Subcutaneous abdominal adipose tissue (tissue), 5 donors: ENCODE measurements around the gene LIN37.

ENCODE experiments used
- H3K27ac ChIP-seq: one replicate; pipeline ENCODE4 v1.7.0; 2013; ENCODE audit warnings: low read depth, mild to moderate bottlenecking, inconsistent platforms, low read length, moderate library complexity
- H3K27me3 ChIP-seq, 5 donors: one replicate each; pipeline ENCODE4 v1.7.0; 2013; ENCODE audit warnings: low read length in 5 of 5, inconsistent platforms in 1 of 5; ENCODE audit not compliant: control insufficient read depth in 5 of 5, insufficient read depth in 4 of 5
- H3K36me3 ChIP-seq, 5 donors: one replicate each; pipeline ENCODE4 v1.7.0; 2013; ENCODE audit warnings: low read length in 5 of 5; ENCODE audit not compliant: control insufficient read depth in 5 of 5, insufficient read depth in 5 of 5
- H3K4me1 ChIP-seq, 5 donors: one replicate each; pipeline ENCODE4 v1.7.0; 2013; ENCODE audit warnings: low read length in 5 of 5, mild to moderate bottlenecking in 3 of 5, moderate library complexity in 1 of 5; ENCODE audit not compliant: control insufficient read depth in 5 of 5, insufficient read depth in 5 of 5
- H3K4me3 ChIP-seq, 5 donors: one replicate each; pipeline ENCODE4 v1.7.0; 2013; ENCODE audit warnings: low read length in 5 of 5, low read depth in 1 of 5
- H3K9ac ChIP-seq, 5 donors: one replicate each; pipeline ENCODE4 v1.7.0; 2013; ENCODE audit warnings: low read length in 5 of 5, mild to moderate bottlenecking in 4 of 5, moderate library complexity in 3 of 5
- H3K9me3 ChIP-seq, 5 donors: one replicate each; pipeline ENCODE4 v1.7.0; 2013; ENCODE audit warnings: low read length in 5 of 5; ENCODE audit not compliant: control insufficient read depth in 5 of 5
- donor health status: healthy.
- donor health status: healthy.
- donor health status: healthy.
- donor health status: healthy.
- donor health status: healthy.

Gene LIN37

GRCh38 chr19:35713904-35714495 is 34.4 kb upstream of the LIN37 start:
- H3K4me3 ChIP-seq = no peak overlapping the region
- H3K9me3 ChIP-seq = no peaks in the 10 kb centered on the region

GRCh38 chr19:35714601-35715354 is 33.6 kb upstream of the LIN37 start:
- H3K9me3 ChIP-seq = no peaks in the 10 kb centered on the region
- H3K4me1 ChIP-seq = peaks cover 6 to 35% (median 28%) of the 10 kb centered on the region in 5 donors
- H3K36me3 ChIP-seq = peaks cover 0 to 4% (median 0%) of the 10 kb centered on the region in 5 donors
- peak overlapping the region in 1 of 5 donors; percentile 28 for H3K9ac ChIP-seq
- peaks cover 0 to 5% (median 0%) of the 10 kb centered on the region in 5 donors for H3K27me3 ChIP-seq
- no peak overlapping the region for H3K27ac ChIP-seq
- no peak overlapping the region for H3K4me3 ChIP-seq

More at GRCh38 chr19:35713904-35714495, 34.4 kb upstream of the LIN37 start:
- Histone ChIP-seq H3K9ac (peak overlapping the region in 1 of 5 donors; percentile 28), H3K4me1 (peaks cover 2 to 27% (median 21%) of the 10 kb centered on the region in 5 donors), H3K36me3 (no peaks in the 10 kb centered on the region), H3K27ac (no peak overlapping the region), H3K27me3 (peaks cover 0 to 5% (median 0%) of the 10 kb centered on the region in 5 donors)

GRCh38 chr19:35715355-35715809 is 33.0 kb upstream of the LIN37 start:
- H3K27me3 ChIP-seq = peaks cover 0 to 5% (median 0%) of the 10 kb centered on the region in 5 donors
- peaks cover 6 to 35% (median 28%) of the 10 kb centered on the region in 5 donors for H3K4me1 ChIP-seq
- H3K9ac ChIP-seq = peak overlapping the region in 2 of 5 donors; percentile 74 to 91
- H3K4me3 ChIP-seq = peak overlapping the region in 1 of 5 donors; percentile 84
- H3K9me3 ChIP-seq = no peaks in the 10 kb centered on the region
- H3K36me3 ChIP-seq = peaks cover 0 to 10% (median 5%) of the 10 kb centered on the region in 5 donors
- no peak overlapping the region for H3K27ac ChIP-seq

GRCh38 chr19:35715981-35716800 is 32.2 kb upstream of the LIN37 start:
- Histone ChIP-seq H3K27ac (peak overlapping the region; percentile 76), H3K4me1 (peaks cover 6 to 35% (median 28%) of the 10 kb centered on the region in 5 donors), H3K9me3 (no peaks in the 10 kb centered on the region), H3K4me3 (peak overlapping the region; percentile 67 to 88 (median 78)), H3K36me3 (peaks cover 0 to 15% (median 9%) of the 10 kb centered on the region in 5 donors), H3K9ac (peak overlapping the region; percentile 73 to 91 (median 78)), H3K27me3 (peaks cover 0 to 3% (median 0%) of the 10 kb centered on the region in 5 donors)

GRCh38 chr19:35716801-35717664 is 31.3 kb upstream of the LIN37 start:
- peak overlapping the region; percentile 67 to 88 (median 78) for H3K4me3 ChIP-seq
- H3K27ac ChIP-seq = peak overlapping the region; percentile 76
- no peaks in the 10 kb centered on the region for H3K9me3 ChIP-seq
- H3K9ac ChIP-seq = peak overlapping the region in 4 of 5 donors; percentile 74 to 91 (median 78)
- H3K4me1 ChIP-seq = peaks cover 6 to 35% (median 28%) of the 10 kb centered on the region in 5 donors
- H3K27me3 ChIP-seq = no peaks in the 10 kb centered on the region
- H3K36me3 ChIP-seq = peaks cover 0 to 23% (median 15%) of the 10 kb centered on the region in 5 donors

- peak within 1 kb of the TSS; percentile 67 to 89 (median 84) for H3K4me3 ChIP-seq
Observed at GRCh38 chr19:35717665-35718344, 30.6 kb upstream of the LIN37 start, which contains the start of gene KMT2B. TSS of gene KMT2B (plus strand) at chr19:35718003. CDS start at chr19:35718019, 16 bp downstream.

GRCh38 chr19:35718345-35719041 is 29.9 kb upstream of the LIN37 start:
- peaks cover 6 to 35% (median 28%) of the 10 kb centered on the region in 5 donors for H3K4me1 ChIP-seq
- H3K4me3 ChIP-seq = peak overlapping the region; percentile 67 to 89 (median 77)
- peak overlapping the region; percentile 65 for H3K27ac ChIP-seq
- no peaks in the 10 kb centered on the region for H3K9me3 ChIP-seq
- peaks cover 0 to 38% (median 29%) of the 10 kb centered on the region in 5 donors for H3K36me3 ChIP-seq
- peak overlapping the region in 4 of 5 donors; percentile 85 to 91 (median 88) for H3K9ac ChIP-seq
- H3K27me3 ChIP-seq = no peaks in the 10 kb centered on the region

More at GRCh38 chr19:35717665-35718344, 30.6 kb upstream of the LIN37 start, which contains the start of gene KMT2B:
- H3K27ac ChIP-seq = peak within 1 kb of the TSS; percentile 76
- peaks cover 6 to 35% (median 28%) of the 10 kb centered on the region in 5 donors for H3K4me1 ChIP-seq
- H3K9me3 ChIP-seq = no peaks in the 10 kb centered on the region
- peak within 1 kb of the TSS in 4 of 5 donors; percentile 85 to 91 (median 88) for H3K9ac ChIP-seq
- H3K27me3 ChIP-seq = no peaks in the 10 kb centered on the region
- H3K36me3 ChIP-seq = peaks cover 0 to 31% (median 23%) of the 10 kb centered on the region in 5 donors
